IPS-15b (cell line): ENCODE measurements around the gene CORO1C.

ENCODE experiments used
- H3K27me3 ChIP-seq: one replicate; pipeline ENCODE4 v1.6.1; 2013; ENCODE audit warnings: low read length; ENCODE audit not compliant: control insufficient read depth, insufficient read depth
- H3K36me3 ChIP-seq: one replicate; pipeline ENCODE4 v1.6.1; 2013; ENCODE audit warnings: low read length; ENCODE audit not compliant: control insufficient read depth, insufficient read depth
- H3K4me1 ChIP-seq: one replicate; pipeline ENCODE4 v1.6.1; 2013; ENCODE audit warnings: mild to moderate bottlenecking, low read length; ENCODE audit not compliant: control insufficient read depth, insufficient read depth
- H3K4me3 ChIP-seq: one replicate; pipeline ENCODE4 v1.5.1; 2013; ENCODE audit warnings: low read depth, low read length
- H3K9ac ChIP-seq: one replicate; pipeline ENCODE4 v1.6.1; 2013; ENCODE audit warnings: low read depth, mild to moderate bottlenecking, low read length
- H3K9me3 ChIP-seq: one replicate; pipeline ENCODE4 v1.6.1; 2013; ENCODE audit warnings: mild to moderate bottlenecking, low read length; ENCODE audit not compliant: control insufficient read depth, insufficient read depth

The CORO1C gene

DNA sequence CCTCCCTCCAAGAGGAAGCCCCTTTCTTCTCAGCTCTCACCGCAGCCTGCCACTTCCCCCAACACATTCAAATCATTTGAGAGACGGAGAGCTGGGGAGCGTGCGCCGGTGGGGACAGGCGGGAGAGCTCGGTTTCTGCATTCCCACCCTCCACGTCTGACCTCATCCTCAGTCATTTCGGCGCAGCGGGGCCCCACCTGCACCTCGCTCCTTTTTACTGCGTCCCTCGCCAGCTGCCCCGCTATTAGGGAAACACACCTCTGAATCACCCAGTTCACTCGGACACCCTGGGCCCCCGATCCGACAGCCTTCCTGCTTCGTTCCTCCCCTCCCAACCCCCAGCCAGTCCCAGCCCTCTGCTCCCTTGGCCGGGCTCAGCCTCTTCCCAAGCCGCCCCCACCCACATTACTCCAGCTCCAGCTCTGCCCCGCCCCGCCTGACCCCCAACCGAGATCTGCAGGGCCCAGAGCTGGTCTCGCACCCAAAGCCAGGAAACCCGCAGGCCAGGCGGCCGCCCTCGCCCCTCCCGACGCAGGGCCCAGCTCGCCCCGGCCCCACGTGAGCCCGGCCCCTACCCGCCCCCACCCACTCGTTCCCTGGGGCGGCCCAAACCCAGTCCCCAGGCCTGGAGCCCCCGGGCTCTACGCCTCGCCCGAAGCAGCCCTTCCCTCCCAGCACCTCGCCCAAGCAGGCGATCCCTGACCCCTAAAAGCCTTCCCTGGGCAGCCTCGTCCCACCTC lies 783 bp downstream of the CORO1C start:
- Histone ChIP-seq H3K27me3 (no peaks in the 10 kb centered on the region), H3K9me3 (no peaks in the 10 kb centered on the region), H3K4me1 (peaks cover 3% of the 10 kb centered on the region), H3K36me3 (no peaks in the 10 kb centered on the region), H3K9ac (peak overlapping the region; percentile 82), H3K4me3 (peak overlapping the region; percentile 64)

DNA sequence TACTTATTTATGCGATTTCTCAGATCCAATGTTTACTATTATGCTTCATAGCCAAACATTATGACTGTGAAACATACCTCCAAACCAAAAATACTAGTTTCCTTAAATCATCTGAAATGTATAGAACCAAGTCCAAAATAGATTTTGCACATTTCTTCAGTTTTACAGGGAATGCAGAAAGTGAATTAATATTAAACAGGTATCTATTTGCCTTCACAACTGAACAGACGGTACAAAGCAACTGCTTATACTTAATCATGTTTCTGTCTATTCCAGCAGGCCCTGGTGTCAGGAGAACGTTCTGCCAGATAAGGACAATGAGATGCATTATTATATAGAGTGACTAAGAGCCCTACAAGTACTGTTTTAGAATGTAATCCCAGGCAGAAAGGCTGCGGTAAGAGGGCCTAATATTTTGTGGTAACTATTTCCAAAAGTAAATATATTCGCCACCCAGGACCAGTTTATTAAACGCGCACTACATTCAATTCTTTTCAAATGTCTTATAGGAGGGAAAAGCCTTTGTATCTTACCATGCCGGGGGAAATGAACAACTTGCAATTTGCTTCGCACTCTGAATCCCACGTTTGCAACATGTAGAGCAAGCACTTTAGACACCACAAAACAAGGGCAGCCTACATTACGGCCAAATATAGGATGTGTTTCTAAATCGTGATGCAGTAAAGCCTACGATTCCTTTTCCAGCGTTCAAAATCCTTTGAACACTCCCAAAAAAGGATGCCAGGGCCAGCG lies 1.5 kb downstream of the CORO1C start:
- Histone ChIP-seq H3K4me1 (peaks cover 3% of the 10 kb centered on the region), H3K27me3 (no peaks in the 10 kb centered on the region), H3K36me3 (no peaks in the 10 kb centered on the region), H3K9ac (peak overlapping the region; percentile 8), H3K9me3 (no peaks in the 10 kb centered on the region), H3K4me3 (peak overlapping the region; percentile 64)

DNA sequence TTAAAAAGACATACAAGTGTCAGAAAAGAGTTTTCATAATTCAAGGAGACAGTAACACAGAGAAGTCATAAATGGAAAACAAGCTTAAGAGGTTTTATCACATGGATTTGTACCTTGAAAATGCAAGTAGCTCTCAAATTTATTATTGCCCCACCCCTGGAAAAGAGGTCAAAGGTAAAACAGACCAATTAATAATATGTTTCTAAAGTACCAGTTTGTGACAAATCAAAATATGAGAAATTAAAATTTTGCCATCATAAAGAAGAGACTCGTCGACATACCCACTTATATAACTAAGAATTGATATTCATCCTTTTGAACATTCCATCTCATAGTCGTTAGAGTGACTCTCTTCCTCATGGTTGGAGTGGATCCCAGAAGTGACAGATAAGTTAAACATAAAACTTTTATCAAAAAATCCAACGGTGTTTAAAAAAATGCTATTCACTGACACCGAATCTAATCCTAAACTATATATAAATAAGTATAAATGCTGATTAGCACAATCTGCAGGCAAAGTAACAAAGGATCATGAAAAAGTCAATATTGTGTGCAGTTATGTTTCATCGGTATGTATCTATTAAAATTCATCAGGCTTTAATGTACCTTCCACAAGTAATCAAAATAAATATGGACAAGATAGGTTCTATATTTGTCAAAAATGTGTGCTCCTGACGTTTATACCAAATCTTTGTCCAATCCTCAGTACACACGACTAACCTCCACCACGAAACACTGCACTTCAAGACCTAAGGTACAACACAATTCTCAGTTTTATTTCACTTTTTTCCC lies 2.3 kb downstream of the CORO1C start:
- H3K36me3 ChIP-seq = no peaks in the 10 kb centered on the region
- H3K4me3 ChIP-seq = peak overlapping the region; percentile 64
- peaks cover 8% of the 10 kb centered on the region for H3K4me1 ChIP-seq
- no peaks in the 10 kb centered on the region for H3K27me3 ChIP-seq
- H3K9ac ChIP-seq = no peak overlapping the region
- no peaks in the 10 kb centered on the region for H3K9me3 ChIP-seq

DNA sequence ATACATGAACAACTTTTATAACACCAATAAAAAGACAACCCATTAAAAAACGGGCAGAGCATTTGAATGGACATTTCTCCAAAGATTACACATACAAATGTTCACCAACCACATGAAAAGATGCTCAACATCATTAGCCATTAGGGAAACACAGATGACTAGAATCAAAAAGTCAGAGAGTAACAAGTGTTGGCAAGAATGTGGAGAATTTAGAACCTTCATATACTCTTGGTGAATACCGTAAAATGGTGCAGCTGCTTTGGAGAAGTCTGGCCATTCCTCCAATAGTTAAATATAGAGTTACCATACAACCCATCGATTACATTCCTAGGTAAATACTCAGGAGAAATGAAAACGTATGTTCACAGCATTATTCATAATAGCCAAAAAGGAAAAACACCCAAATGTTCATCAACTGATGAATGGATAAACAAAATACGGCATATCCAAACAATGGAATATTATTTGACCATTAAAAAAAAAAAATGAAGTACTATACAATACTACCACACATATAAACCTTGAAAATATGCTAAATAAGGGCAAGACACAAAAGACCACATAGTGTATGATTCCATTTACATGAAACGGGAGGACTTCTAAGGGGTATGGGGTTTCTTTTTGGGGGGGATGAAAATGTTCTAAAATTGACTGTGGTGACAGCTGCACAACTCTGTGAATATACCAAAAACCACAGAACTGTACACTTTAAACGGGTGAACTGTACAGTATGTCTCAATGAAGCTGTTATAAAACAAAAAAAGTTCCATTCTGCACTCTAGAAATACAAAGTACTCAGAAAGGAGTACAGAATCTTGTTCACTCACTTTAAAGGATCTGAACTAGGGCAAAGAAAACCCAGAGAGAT lies 3.2 kb downstream of the CORO1C start:
- no peaks in the 10 kb centered on the region for H3K36me3 ChIP-seq
- H3K4me1 ChIP-seq = peaks cover 14% of the 10 kb centered on the region
- H3K9me3 ChIP-seq = no peaks in the 10 kb centered on the region
- no peak overlapping the region for H3K4me3 ChIP-seq
- no peaks in the 10 kb centered on the region for H3K27me3 ChIP-seq
- no peak overlapping the region for H3K9ac ChIP-seq

DNA sequence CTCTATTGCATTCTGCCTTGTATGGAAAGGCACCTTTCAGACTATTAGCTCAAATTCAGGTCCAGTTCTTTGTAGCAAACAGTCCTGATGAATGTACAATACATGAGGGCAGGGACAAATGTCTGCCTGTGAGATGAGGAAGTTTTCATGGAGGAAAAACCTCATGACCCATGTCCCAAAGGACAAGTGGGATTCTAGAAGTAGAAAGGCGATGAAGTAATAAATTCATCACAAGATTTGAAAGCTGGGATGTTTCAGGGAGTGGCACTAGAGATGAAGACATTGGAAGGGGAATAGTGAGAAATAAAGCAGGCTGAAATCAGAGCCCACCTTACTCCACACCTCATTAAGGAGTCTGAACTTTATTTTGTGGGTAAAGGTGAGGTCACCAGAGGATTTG lies 4.2 kb downstream of the CORO1C start:
- H3K27me3 ChIP-seq = no peaks in the 10 kb centered on the region
- H3K4me3 ChIP-seq = no peak overlapping the region
- peaks cover 14% of the 10 kb centered on the region for H3K4me1 ChIP-seq
- H3K36me3 ChIP-seq = no peaks in the 10 kb centered on the region
- no peaks in the 10 kb centered on the region for H3K9me3 ChIP-seq
- no peak overlapping the region for H3K9ac ChIP-seq

DNA sequence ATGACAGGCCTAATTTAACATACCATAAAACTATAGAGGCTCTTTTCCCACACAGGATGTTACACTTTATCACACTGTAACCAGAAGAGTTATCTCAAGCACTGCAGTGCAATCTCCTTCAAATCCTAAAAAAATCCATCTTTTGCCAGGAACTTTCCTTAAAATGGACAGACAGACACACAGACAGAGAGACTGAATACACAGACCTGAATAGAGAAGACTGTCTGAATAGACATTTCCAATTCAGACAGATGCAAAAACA lies 6.5 kb downstream of the CORO1C start:
- peaks cover 19% of the 10 kb centered on the region for H3K4me1 ChIP-seq
- H3K4me3 ChIP-seq = no peak overlapping the region
- no peaks in the 10 kb centered on the region for H3K27me3 ChIP-seq
- H3K36me3 ChIP-seq = no peaks in the 10 kb centered on the region
- no peaks in the 10 kb centered on the region for H3K9me3 ChIP-seq
- no peak overlapping the region for H3K9ac ChIP-seq

DNA sequence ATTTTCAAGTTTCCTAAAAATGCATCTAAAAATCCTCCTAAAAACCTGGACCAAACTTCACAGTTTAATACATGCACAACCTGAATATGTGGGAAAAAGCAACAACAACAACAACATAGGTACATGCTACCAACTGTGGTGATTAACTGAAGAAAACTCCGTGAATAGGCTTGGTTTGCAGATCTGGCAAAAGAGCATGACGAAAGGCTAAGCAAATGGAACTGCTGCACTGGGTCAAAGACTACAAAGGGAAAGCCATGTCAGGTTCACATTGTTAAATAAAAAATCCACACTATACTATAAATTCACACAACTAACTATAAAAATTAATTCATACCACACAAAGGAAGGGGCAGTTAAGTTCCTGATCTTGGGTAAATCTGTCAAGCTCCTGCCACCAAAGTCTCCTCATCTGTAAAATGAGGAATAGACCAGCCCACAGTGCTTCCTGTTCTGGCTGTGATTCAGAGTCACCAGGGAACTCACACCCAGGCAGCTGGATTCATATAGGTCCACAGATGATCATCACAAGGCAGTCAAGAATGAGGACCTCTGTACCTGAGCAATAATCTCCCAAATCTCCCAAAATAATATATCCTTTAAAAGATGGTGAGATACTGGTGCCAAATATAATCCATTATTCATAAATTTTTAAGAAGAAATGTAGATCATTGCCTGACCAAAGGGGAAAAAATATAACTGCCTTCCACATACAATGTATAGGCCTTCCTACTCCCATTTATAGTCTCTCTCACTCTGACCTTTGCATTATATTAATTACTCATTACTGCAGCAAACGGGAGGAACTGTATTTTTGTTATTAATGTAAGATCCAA lies 7.0 kb downstream of the CORO1C start:
- no peaks in the 10 kb centered on the region for H3K27me3 ChIP-seq
- no peak overlapping the region for H3K4me3 ChIP-seq
- H3K4me1 ChIP-seq = peaks cover 19% of the 10 kb centered on the region
- no peaks in the 10 kb centered on the region for H3K36me3 ChIP-seq
- H3K9ac ChIP-seq = no peak overlapping the region
- no peaks in the 10 kb centered on the region for H3K9me3 ChIP-seq

DNA sequence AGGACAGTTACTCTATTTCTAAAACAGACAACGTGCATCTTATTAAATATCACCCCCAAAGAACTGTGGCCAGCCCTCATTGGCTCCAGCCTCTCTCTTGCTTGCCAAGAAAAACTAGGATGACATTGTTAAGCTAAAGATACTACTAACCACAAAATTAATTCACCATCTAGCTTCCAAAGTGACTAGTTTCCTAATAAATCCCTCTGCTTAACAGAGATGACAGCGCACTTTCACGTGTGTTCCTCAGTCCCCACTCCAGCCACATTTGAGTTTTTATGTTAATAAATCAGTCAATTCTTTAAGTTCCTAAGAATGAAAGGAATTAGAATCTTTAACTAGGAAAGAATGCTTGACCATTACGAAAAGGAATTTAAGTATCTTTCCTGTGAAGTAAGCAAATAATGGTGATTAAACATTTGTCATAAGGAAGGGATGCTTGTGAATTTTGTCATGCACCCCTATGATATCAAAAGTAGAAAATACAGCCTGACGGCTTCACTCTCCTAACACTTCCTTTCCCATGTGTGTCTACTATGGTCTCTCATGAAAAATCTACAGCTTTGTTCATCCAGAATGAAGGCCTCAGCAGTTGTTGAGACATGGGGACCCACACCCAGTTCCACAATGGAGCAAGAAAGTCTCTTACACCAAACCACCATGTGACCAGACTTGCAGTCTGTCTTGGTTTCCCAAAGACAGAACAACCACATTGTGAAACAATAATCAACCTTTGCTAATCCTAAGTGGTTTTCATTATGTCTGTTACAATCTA lies 8.1 kb downstream of the CORO1C start:
- Histone ChIP-seq H3K9me3 (no peaks in the 10 kb centered on the region), H3K9ac (no peak overlapping the region), H3K4me3 (no peak overlapping the region), H3K4me1 (peaks cover 19% of the 10 kb centered on the region), H3K27me3 (no peaks in the 10 kb centered on the region), H3K36me3 (no peaks in the 10 kb centered on the region)

DNA sequence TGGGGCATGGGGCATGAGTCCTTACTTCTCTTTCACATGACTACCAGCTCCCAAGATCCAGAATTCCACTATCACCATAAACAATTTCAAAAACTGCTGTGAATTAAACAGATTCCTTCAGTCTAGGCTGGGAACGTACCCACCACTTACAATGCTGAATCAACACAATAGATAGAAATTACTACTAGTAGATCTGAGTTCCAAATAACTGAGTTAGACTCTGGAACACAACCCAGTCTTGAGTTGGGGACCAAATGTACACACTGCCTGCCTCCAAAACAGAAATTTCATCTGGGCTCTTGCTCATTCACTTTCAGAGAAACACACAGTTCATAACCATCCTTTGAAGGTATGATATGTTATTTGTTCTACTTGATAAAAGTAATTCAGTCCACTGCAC lies 8.9 kb downstream of the CORO1C start:
- Histone ChIP-seq H3K27me3 (no peaks in the 10 kb centered on the region), H3K9ac (no peak overlapping the region), H3K36me3 (no peaks in the 10 kb centered on the region), H3K9me3 (no peaks in the 10 kb centered on the region), H3K4me1 (peaks cover 21% of the 10 kb centered on the region), H3K4me3 (no peak overlapping the region)

DNA sequence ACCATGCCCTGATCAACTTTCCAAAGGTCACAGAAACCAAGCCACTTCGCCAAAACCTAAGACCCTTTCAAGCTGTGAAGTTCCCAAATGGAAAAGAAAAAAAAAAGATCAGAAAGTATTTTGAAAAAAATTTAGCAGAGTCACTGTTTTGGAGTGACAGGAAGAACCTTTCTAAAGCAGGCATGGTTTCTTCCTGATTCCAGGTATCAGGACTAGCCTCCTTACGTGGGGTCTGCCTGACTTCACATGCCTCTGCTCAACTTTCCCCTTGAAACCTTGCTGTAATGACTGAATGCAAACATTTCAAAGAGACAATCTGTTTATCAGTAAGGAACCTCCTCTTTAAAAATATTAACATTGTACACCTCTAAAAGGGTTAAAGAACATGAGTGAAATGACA lies 9.5 kb downstream of the CORO1C start:
- Histone ChIP-seq H3K36me3 (no peaks in the 10 kb centered on the region), H3K27me3 (no peaks in the 10 kb centered on the region), H3K4me3 (no peak overlapping the region), H3K4me1 (peaks cover 26% of the 10 kb centered on the region), H3K9me3 (no peaks in the 10 kb centered on the region), H3K9ac (peak overlapping the region; percentile 37)
